Mucosa of rectum (tissue), 2 donors: Measurements from ENCODE around the gene HRH4.

Source experiments
- H3K27ac ChIP-seq, 2 donors: one replicate each; pipeline ENCODE4 v1.7.0; 2013; ENCODE audit warnings: inconsistent platforms in 2 of 2, low read depth in 2 of 2, low read length in 2 of 2
- H3K27me3 ChIP-seq, 2 donors: one replicate each; pipeline ENCODE4 v1.7.0; 2013; ENCODE audit warnings: low read length in 2 of 2; ENCODE audit not compliant: control insufficient read depth in 2 of 2, insufficient read depth in 2 of 2
- H3K36me3 ChIP-seq, 2 donors: one replicate each; pipeline ENCODE4 v1.7.0; 2013; ENCODE audit warnings: low read length in 2 of 2; ENCODE audit not compliant: control insufficient read depth in 2 of 2, insufficient read depth in 2 of 2
- H3K4me1 ChIP-seq, 2 donors: one replicate each; pipeline ENCODE4 v1.7.0; 2013; ENCODE audit warnings: low read length in 2 of 2, mild to moderate bottlenecking in 1 of 2; ENCODE audit not compliant: control insufficient read depth in 2 of 2, insufficient read depth in 2 of 2
- H3K4me3 ChIP-seq, 2 donors: one replicate each; pipeline ENCODE4 v1.7.0; 2013; ENCODE audit warnings: low read length in 2 of 2
- H3K9ac ChIP-seq, 2 donors: one replicate each; pipeline ENCODE4 v1.7.0; 2013; ENCODE audit warnings: low read length in 2 of 2, low read depth in 1 of 2, mild to moderate bottlenecking in 1 of 2
- H3K9me3 ChIP-seq, 2 donors: one replicate each; pipeline ENCODE4 v1.7.0; 2013; ENCODE audit warnings: low read length in 2 of 2; ENCODE audit not compliant: control insufficient read depth in 2 of 2
- donor health status: healthy.
- donor health status: Normal muscosa, but diverticular disease.

HRH4 gene

DNA sequence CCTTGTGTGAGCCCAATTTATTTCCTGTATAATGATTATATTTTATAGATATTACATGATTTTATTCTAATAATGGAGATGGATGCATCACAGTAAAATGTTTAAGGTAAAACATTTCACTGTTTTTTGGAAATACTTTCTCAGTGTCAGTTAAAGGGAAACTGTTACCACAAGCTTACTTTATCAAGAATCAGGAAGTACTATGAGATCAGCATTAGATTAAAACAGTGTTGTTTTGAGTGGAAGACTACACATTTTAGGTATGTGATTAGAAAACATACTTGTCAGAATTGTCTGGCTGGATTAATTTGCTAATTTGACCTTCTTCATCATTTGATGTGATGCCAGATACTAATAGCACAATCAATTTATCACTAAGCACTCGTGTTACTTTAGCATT, at the start of gene HRH4:
Gene HRH4 (plus strand): TSS at position 250 of the 400 bp plus-strand sequence. CDS start 92 bp downstream, at position 342.
- no peaks in the 10 kb centered on the region for H3K9me3 ChIP-seq
- no peaks in the 10 kb centered on the region for H3K36me3 ChIP-seq
- no peak within 1 kb of the TSS for H3K27ac ChIP-seq
- no peaks in the 10 kb centered on the region for H3K27me3 ChIP-seq
- no peak within 1 kb of the TSS for H3K9ac ChIP-seq
- H3K4me1 ChIP-seq: no peaks in the 10 kb centered on the region
- H3K4me3 ChIP-seq: no peak within 1 kb of the TSS

DNA sequence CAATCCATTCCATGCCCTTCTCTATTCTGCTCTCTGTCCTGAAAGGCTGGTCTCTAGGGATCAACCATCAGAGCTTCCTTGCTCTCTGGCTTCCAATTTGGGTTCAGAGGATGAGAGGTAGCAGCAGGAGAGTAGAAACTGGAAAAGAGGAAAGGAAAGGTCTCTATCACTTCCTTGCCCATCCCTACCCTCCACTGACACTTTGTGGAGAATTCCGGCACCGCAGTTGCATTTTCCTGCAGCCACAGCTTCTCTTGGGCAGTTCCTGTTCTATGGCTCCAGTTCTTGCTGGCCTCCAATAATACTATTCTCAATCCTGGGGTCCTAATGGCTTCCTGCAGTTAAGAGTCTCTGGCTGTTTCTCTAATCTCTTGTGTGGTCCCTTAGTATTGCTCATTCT, 47.3 kb upstream of the HRH4 start:
- Histone ChIP-seq H3K4me1 (no peaks in the 10 kb centered on the region), H3K27me3 (peaks cover 0 to 4% of the 10 kb centered on the region in 2 donors), H3K4me3 (no peak overlapping the region), H3K27ac (no peak overlapping the region), H3K9ac (no peak overlapping the region), H3K36me3 (no peaks in the 10 kb centered on the region), H3K9me3 (no peaks in the 10 kb centered on the region)

DNA sequence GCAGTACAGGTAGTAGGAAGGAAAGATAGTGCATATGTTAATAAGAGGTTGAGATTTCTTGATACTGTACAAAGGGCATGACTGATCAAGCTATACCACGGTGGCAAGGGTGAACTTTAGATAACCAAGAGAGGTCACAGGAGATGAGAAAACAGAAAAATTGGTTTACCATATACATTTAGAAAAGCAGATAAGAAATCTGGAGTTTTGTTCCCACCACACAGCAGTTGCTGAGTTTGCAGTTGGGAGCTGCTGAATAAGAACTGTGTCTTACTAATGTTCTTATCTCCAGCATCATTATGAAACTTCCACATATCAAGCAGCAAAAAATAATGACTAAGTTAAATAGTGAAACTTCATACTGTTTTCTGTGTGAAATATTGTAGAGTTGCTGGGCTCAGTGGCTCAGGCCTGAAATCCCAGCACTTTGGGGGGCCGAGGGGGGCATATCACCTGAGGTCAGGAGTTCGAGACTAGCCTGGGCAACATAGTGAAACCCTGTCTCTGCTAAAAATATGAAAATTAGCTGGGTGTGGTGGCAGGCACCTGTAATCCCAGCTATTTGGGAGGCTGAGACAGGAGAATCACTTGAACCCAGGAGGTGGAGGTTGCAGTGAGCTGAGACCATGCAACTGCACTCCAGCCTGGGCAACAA, 46.0 kb upstream of the HRH4 start:
- H3K27ac ChIP-seq: no peak overlapping the region
- H3K27me3 ChIP-seq: peaks cover 0 to 6% of the 10 kb centered on the region in 2 donors
- no peaks in the 10 kb centered on the region for H3K9me3 ChIP-seq
- H3K36me3 ChIP-seq: no peaks in the 10 kb centered on the region
- H3K4me3 ChIP-seq: no peak overlapping the region
- no peaks in the 10 kb centered on the region for H3K4me1 ChIP-seq
- no peak overlapping the region for H3K9ac ChIP-seq

DNA sequence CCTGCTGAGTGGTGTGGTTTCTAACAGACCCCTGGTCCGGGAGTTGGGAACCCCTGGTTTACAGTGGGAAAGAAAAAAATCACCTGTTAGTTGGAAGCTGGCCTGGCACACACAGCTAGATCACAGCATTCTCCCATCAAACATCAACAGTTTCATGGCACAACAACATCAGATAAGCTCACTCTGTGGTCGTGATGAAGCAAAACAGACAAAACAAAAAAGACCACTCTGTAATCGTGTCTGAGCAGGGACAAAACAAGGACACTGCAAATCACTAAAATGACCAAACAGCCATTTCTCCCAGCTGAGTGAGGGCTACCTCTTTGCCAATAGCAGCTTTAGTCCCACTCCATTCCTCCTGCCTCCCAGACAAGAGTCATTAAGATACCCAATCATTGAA, 43.0 kb upstream of the HRH4 start:
- no peak overlapping the region for H3K4me3 ChIP-seq
- no peaks in the 10 kb centered on the region for H3K36me3 ChIP-seq
- H3K4me1 ChIP-seq: no peaks in the 10 kb centered on the region
- no peak overlapping the region for H3K27ac ChIP-seq
- H3K9me3 ChIP-seq: no peaks in the 10 kb centered on the region
- H3K9ac ChIP-seq: no peak overlapping the region
- peaks cover 3 to 11% of the 10 kb centered on the region in 2 donors for H3K27me3 ChIP-seq

DNA sequence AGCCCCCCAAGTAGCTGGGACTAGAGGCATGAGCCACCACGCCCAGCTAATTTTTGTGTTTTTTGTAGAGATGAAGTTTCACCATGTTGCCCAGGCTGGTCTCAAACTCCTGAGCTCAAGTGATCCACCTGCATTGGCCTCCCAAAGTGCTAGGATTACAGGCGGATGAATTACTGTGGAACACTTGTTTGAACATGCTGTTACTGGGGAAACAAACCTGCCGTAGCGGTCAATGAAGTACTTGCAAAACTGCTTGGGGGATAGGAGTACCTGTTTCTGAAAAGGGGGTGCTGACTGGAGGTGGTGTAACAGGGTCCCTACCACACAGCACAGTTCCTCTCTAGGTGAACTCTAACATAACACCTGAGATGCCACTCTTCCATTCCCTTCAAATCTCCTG, 39.9 kb upstream of the HRH4 start:
- Histone ChIP-seq H3K9me3 (peaks cover 0 to 5% of the 10 kb centered on the region in 2 donors), H3K4me3 (no peak overlapping the region), H3K36me3 (no peaks in the 10 kb centered on the region), H3K27me3 (peaks cover 13 to 20% of the 10 kb centered on the region in 2 donors), H3K9ac (no peak overlapping the region), H3K27ac (no peak overlapping the region), H3K4me1 (no peaks in the 10 kb centered on the region)

- Histone ChIP-seq H3K4me1 (no peaks in the 10 kb centered on the region), H3K27ac (no peak overlapping the region), H3K9me3 (peaks cover 0 to 6% of the 10 kb centered on the region in 2 donors), H3K27me3 (peaks cover 13 to 20% of the 10 kb centered on the region in 2 donors), H3K4me3 (no peak overlapping the region), H3K36me3 (no peaks in the 10 kb centered on the region), H3K9ac (no peak overlapping the region)
Observed at GRCh38 chr18:24421831-24422230, 38.6 kb upstream of the HRH4 start.

- Histone ChIP-seq H3K27me3 (peaks cover 9 to 13% of the 10 kb centered on the region in 2 donors), H3K36me3 (peaks cover 0 to 3% of the 10 kb centered on the region in 2 donors), H3K9me3 (peaks cover 0 to 6% of the 10 kb centered on the region in 2 donors), H3K4me1 (peaks cover 2 to 8% of the 10 kb centered on the region in 2 donors), H3K27ac (peak overlapping the region; percentile 67 to 74), H3K9ac (peak overlapping the region in 1 of 2 donors; percentile 89), H3K4me3 (peak overlapping the region; percentile 87 to 92)
Observed at GRCh38 chr18:24426073-24426397, 34.4 kb upstream of the HRH4 start.

- Histone ChIP-seq H3K27ac (peak within 1 kb of the TSS; percentile 67 to 74), H3K4me1 (peaks cover 2 to 8% of the 10 kb centered on the region in 2 donors), H3K9me3 (peaks cover 0 to 6% of the 10 kb centered on the region in 2 donors), H3K36me3 (peaks cover 0 to 3% of the 10 kb centered on the region in 2 donors), H3K4me3 (peak within 1 kb of the TSS; percentile 87 to 92), H3K9ac (peak within 1 kb of the TSS; percentile 71 to 89), H3K27me3 (peaks cover 9 to 13% of the 10 kb centered on the region in 2 donors)
Observed at GRCh38 chr18:24426398-24427294, 33.8 kb upstream of the HRH4 start, which contains the start of gene IMPACT. IMPACT (plus strand) TSS chr18:24426670; CDS start chr18:24426757, 87 bp downstream.

- Histone ChIP-seq H3K9me3 (peaks cover 0 to 6% of the 10 kb centered on the region in 2 donors), H3K4me1 (peaks cover 2 to 8% of the 10 kb centered on the region in 2 donors), H3K27me3 (peaks cover 9 to 10% of the 10 kb centered on the region in 2 donors), H3K4me3 (peak overlapping the region; percentile 87 to 92), H3K36me3 (peaks cover 0 to 3% of the 10 kb centered on the region in 2 donors), H3K27ac (no peak overlapping the region), H3K9ac (no peak overlapping the region)
Observed at GRCh38 chr18:24427484-24427883, 33.0 kb upstream of the HRH4 start.

- peaks cover 0 to 3% of the 10 kb centered on the region in 2 donors for H3K36me3 ChIP-seq
- peaks cover 2 to 8% of the 10 kb centered on the region in 2 donors for H3K4me1 ChIP-seq
- no peak overlapping the region for H3K4me3 ChIP-seq
- peaks cover 0 to 6% of the 10 kb centered on the region in 2 donors for H3K9me3 ChIP-seq
- no peak overlapping the region for H3K27ac ChIP-seq
- peaks cover 3 to 4% of the 10 kb centered on the region in 2 donors for H3K27me3 ChIP-seq
- H3K9ac ChIP-seq: no peak overlapping the region
Observed at GRCh38 chr18:24428709-24429108, 31.7 kb upstream of the HRH4 start.
